Natural killer cell treated with Interleukin-12 subunit alpha and Interleukin-12 subunit beta and Interleukin-15 and Interleukin-18, amount 100 ng/mL, for 72 hours (primary cell): ENCODE data around the gene FHL1. TPM values are rescaled to one million over a fixed set of nuclear protein-coding genes. Genes with fewer than 3 reads are reported as not detected.

Experiments
- ATAC-seq, 2 donors: fragments of 150-1000 bp; cut with Tn5 transposase in 1 of 2; sonication (Bioruptor Pico), chemical (Tn5 transposase) in 1 of 2; 2 replicates each; pipeline ENCODE4 v1.10.0; 2021
- DNase-seq: peaks from one replicate; pipeline ENCODE4 v3.0.0; 2022; ENCODE audit warnings: low spot score
- H3K27ac Mint-ChIP-seq, 2 donors: 1 replicate in 1 of 2; 2 replicates in 1 of 2; pipeline ENCODE4 v1.8.0; 2022; ENCODE audit warnings: mixed read lengths in 2 of 2, mild to moderate bottlenecking in 1 of 2, moderate library complexity in 1 of 2
- H3K27me3 Mint-ChIP-seq, 2 donors: 1 replicate in 1 of 2; 2 replicates in 1 of 2; pipeline ENCODE4 v1.8.0; 2022; ENCODE audit warnings: mixed read lengths in 2 of 2
- H3K36me3 Mint-ChIP-seq: one replicate; pipeline ENCODE4 v1.8.0; 2022; ENCODE audit warnings: mixed read lengths
- H3K4me1 Mint-ChIP-seq, 2 donors: 1 replicate in 1 of 2; 2 replicates in 1 of 2; pipeline ENCODE4 v1.8.0; 2022; ENCODE audit warnings: low read depth in 2 of 2, mixed read lengths in 2 of 2, mild to moderate bottlenecking in 1 of 2
- H3K4me3 Mint-ChIP-seq: one replicate; pipeline ENCODE4 v1.8.0; 2022; ENCODE audit warnings: mixed read lengths
- H3K9me3 Mint-ChIP-seq: 2 replicates; pipeline ENCODE4 v1.8.0; 2022; ENCODE audit warnings: mixed read lengths
- total RNA-seq, 2 donors: library from RNA; stranded (reverse); gene quantifications; one replicate each; pipeline ENCODE4 v1.2.3, GENCODE V29; 2022

The FHL1 gene
- total RNA-seq, 2 donors from 2014 or later = 2.9 to 6.7 TPM

DNA sequence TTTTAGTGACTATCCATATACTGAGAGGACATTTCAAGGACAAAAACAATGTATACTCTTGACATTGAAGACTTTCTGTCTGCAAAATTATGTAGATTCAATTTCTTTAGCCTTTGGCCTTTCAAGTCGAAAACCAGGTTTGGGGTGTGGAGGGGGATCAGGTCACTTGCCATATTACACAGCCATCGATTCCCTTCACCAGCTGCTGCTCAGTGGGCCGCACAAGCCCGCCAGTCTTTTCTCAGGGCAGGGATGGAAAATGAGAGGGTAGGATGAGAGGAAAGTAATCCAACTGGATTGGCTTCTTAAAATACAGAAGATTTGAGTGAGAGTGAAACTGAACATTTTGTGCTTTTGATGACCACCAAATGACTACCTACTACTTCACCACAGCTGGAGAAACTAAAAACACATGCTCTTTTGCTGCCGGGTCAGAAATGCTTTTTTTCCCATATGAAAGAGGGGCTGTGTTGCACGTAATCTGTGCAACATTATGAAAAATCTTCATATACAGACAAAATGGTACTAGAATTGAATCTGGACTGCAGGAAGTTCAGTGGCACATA, 51.4 kb downstream of the FHL1 start:
- peaks cover 8 to 10% of the 10 kb centered on the region in 2 donors for H3K4me1 Mint-ChIP-seq
- peaks cover 0 to 10% of the 10 kb centered on the region in 2 donors for H3K27me3 Mint-ChIP-seq
- no peak overlapping the region for H3K27ac Mint-ChIP-seq
- no peak for ATAC-seq
- no peak for DNase-seq
- no peaks in the 10 kb centered on the region for H3K36me3 Mint-ChIP-seq
- H3K9me3 Mint-ChIP-seq = no peaks in the 10 kb centered on the region
- H3K4me3 Mint-ChIP-seq = no peak overlapping the region

DNA sequence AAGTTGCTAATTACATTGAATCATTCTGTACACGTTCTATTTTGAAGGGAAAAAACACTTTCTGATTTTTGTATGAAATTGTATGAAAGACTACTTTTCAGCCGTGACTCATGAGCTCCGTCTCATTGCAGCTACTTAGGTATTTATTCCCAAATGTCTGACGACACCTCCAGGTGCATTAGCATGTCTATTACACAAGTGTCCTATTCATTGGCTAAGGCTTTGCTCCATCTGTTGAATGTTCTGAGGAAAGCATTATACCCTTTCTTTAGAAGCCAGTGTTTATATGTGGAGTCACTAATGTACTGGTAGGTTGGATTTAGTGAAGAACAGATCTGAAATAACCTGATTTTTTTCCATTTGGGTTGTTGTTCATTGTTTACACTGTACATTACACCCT, 52.0 kb downstream of the FHL1 start:
- H3K27ac Mint-ChIP-seq = no peak overlapping the region
- H3K4me1 Mint-ChIP-seq = peaks cover 5 to 12% of the 10 kb centered on the region in 2 donors
- no peak overlapping the region for H3K4me3 Mint-ChIP-seq
- ATAC-seq (no peak), DNase-seq (no peak)
- peaks cover 0 to 6% of the 10 kb centered on the region in 2 donors for H3K27me3 Mint-ChIP-seq
- H3K9me3 Mint-ChIP-seq = no peaks in the 10 kb centered on the region
- no peaks in the 10 kb centered on the region for H3K36me3 Mint-ChIP-seq

DNA sequence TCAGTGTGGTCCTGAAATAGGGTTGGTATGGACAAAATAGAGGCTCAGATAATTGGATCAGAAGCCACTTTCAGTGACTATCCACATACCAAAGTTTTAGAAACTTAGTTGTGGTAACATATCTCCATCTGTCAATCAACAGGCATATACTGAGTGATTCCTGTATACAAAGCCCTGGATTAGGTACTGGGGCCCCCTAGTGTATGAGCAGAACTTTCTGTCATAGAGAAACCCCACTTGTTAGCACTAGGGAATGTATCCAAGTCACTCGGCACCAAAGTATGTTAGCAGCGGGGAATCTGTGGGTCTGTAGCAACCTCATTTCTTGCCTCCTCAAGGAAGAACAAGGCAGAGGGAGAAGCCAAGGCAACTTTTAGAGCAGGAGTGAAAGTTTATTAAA, 53.1 kb downstream of the FHL1 start:
- Mint-ChIP-seq H3K4me3 (no peak overlapping the region), H3K27ac (no peak overlapping the region), H3K36me3 (no peaks in the 10 kb centered on the region), H3K27me3 (peaks cover 0 to 5% of the 10 kb centered on the region in 2 donors), H3K4me1 (peaks cover 10 to 19% of the 10 kb centered on the region in 2 donors), H3K9me3 (no peaks in the 10 kb centered on the region)
- DNase-seq (no peak), ATAC-seq (peak in 1 of 2 donors; percentile 61)

- Mint-ChIP-seq H3K36me3 (no peaks in the 10 kb centered on the region), H3K27me3 (no peaks in the 10 kb centered on the region), H3K27ac (no peak overlapping the region), H3K4me1 (peaks cover 10 to 19% of the 10 kb centered on the region in 2 donors), H3K4me3 (no peak overlapping the region), H3K9me3 (no peaks in the 10 kb centered on the region)
- DNase-seq (no peak), ATAC-seq (no peak)
Observed at GRCh38 chrX:136201601-136202000, 54.3 kb downstream of the FHL1 start.

GRCh38 chrX:136202889-136203288, 55.6 kb downstream of the FHL1 start:
- Mint-ChIP-seq H3K27ac (no peak overlapping the region), H3K4me3 (no peak overlapping the region), H3K36me3 (no peaks in the 10 kb centered on the region), H3K4me1 (peaks cover 10 to 19% of the 10 kb centered on the region in 2 donors), H3K9me3 (no peaks in the 10 kb centered on the region), H3K27me3 (no peaks in the 10 kb centered on the region)
- DNase-seq = no peak
- ATAC-seq = no peak

- ATAC-seq = no peak
- Mint-ChIP-seq H3K27me3 (no peaks in the 10 kb centered on the region), H3K9me3 (no peaks in the 10 kb centered on the region), H3K4me1 (peaks cover 10 to 19% of the 10 kb centered on the region in 2 donors), H3K27ac (no peak overlapping the region), H3K4me3 (no peak overlapping the region), H3K36me3 (no peaks in the 10 kb centered on the region)
- DNase-seq = no peak
Observed at GRCh38 chrX:136203438-136203837, 56.1 kb downstream of the FHL1 start.

DNA sequence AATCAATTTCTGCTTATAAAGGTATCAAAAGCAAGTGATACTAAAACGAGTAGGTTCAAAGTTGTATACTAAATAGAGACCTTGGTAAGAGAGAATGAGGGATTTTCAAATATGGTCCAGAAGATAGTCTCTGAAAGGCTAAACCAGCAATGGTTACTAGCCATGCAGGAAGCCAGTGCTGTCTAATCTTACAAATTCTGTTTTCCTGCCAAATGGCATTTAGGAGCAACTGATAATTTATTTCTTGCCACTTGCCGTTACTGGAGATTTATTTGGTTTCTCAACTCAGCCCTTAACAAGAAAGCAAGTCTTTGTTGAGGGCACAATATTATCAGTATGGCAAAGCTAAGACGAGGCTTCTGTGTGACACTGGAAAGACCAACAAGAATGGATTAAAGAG, 56.6 kb downstream of the FHL1 start:
- H3K4me1 Mint-ChIP-seq = peaks cover 10 to 19% of the 10 kb centered on the region in 2 donors
- H3K27ac Mint-ChIP-seq = peak overlapping the region in 1 of 2 donors; percentile 36
- DNase-seq = no peak
- no peaks in the 10 kb centered on the region for H3K27me3 Mint-ChIP-seq
- ATAC-seq = no peak
- H3K9me3 Mint-ChIP-seq = no peaks in the 10 kb centered on the region
- H3K36me3 Mint-ChIP-seq = no peaks in the 10 kb centered on the region
- H3K4me3 Mint-ChIP-seq = no peak overlapping the region

DNA sequence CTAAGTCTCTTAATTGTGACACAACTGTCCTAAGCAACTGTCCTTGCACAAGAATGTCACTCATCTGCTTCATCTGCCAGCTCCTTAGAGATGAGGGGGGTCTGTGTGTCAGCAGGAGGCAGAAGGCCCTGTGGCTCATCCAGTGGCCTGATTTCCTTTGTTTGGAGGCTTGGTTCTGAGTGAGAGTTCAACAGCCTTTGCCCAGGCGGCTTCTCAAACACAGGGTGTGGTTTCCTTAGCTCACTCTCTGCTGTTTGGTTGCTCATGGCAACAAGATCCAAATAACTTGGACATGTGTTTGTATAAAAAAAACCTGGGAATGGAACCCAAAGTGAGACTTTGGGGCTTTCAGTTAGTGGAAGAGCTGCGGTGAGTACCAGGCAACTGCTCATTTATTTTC, 57.2 kb downstream of the FHL1 start:
- Mint-ChIP-seq H3K9me3 (no peaks in the 10 kb centered on the region), H3K36me3 (no peaks in the 10 kb centered on the region), H3K27me3 (no peaks in the 10 kb centered on the region), H3K4me1 (peaks cover 10 to 19% of the 10 kb centered on the region in 2 donors), H3K27ac (peak overlapping the region in 1 of 2 donors; percentile 36), H3K4me3 (no peak overlapping the region)
- peak; percentile 26 to 54 for ATAC-seq
- DNase-seq = no peak

GRCh38 chrX:136205882-136206380, 58.6 kb downstream of the FHL1 start:
- Mint-ChIP-seq H3K9me3 (no peaks in the 10 kb centered on the region), H3K27me3 (peaks cover 0 to 4% of the 10 kb centered on the region in 2 donors), H3K4me1 (peaks cover 10 to 19% of the 10 kb centered on the region in 2 donors), H3K36me3 (no peaks in the 10 kb centered on the region), H3K27ac (no peak overlapping the region), H3K4me3 (no peak overlapping the region)
- DNase-seq = no peak
- no peak for ATAC-seq

GRCh38 chrX:136206916-136207315, 59.6 kb downstream of the FHL1 start:
- Mint-ChIP-seq H3K27ac (no peak overlapping the region), H3K4me3 (no peak overlapping the region), H3K4me1 (peaks cover 10 to 19% of the 10 kb centered on the region in 2 donors), H3K36me3 (no peaks in the 10 kb centered on the region), H3K27me3 (peaks cover 0 to 4% of the 10 kb centered on the region in 2 donors), H3K9me3 (no peaks in the 10 kb centered on the region)
- ATAC-seq = no peak
- no peak for DNase-seq

DNA sequence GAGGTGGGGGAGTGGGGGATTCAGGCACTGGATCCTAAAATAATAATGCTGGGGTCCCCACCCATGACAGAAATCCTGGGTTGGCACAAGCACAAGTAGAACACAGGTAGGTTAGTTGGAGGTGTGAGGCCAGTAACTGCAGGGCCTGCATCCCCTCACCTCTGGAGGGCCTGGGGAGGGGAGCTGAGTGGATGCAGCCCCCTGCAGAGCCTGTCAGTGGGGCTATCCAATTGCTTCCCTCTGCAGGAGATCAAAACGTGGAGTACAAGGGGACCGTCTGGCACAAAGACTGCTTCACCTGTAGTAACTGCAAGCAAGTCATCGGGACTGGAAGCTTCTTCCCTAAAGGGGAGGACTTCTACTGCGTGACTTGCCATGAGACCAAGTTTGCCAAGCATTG, 60.2 kb downstream of the FHL1 start:
- no peaks in the 10 kb centered on the region for H3K36me3 Mint-ChIP-seq
- H3K27ac Mint-ChIP-seq = no peak overlapping the region
- no peak overlapping the region for H3K4me3 Mint-ChIP-seq
- peaks cover 0 to 4% of the 10 kb centered on the region in 2 donors for H3K27me3 Mint-ChIP-seq
- H3K4me1 Mint-ChIP-seq = peaks cover 10 to 19% of the 10 kb centered on the region in 2 donors
- no peaks in the 10 kb centered on the region for H3K9me3 Mint-ChIP-seq
- ATAC-seq (no peak), DNase-seq (no peak)

DNA sequence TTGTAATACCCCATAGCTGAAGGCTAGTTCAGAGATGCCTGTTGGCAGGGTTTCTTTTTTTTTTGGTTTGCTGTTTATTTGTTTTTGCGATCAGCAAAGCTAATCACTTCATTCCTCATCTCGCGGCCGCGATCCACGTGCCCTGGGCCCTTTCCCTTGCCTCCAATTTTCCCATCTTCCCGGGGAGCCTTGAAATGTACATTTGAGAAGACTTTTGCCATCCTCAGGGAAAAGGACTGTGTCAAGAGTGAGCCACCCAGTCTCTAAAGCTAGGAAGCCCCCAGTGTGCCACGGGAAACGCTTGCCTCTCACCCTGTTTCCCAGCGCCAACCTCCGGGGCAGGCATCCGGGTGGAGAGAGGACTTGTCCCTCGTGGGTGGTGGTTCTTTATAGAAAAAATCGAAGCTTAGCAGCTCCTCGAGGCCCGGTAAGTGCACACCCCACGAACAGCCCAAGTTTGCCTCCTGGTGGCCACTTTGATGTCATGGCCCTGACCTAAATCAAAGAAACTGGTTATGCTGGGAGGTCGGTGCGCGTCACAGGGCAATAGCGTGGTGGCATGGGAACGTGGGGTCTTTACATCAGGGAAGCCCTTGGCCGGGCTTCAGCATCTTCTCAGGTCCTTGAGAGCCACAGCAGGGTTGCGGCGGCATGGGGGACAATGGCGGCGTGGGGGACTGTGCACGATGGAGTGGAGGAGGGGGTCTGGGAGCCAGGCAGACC, 61.8 kb downstream of the FHL1 start:
- H3K36me3 Mint-ChIP-seq = no peaks in the 10 kb centered on the region
- no peak overlapping the region for H3K4me3 Mint-ChIP-seq
- no peak overlapping the region for H3K27ac Mint-ChIP-seq
- peaks cover 0 to 4% of the 10 kb centered on the region in 2 donors for H3K27me3 Mint-ChIP-seq
- peaks cover 5 to 9% of the 10 kb centered on the region in 2 donors for H3K4me1 Mint-ChIP-seq
- ATAC-seq (no peak), DNase-seq (no peak)
- no peaks in the 10 kb centered on the region for H3K9me3 Mint-ChIP-seq

DNA sequence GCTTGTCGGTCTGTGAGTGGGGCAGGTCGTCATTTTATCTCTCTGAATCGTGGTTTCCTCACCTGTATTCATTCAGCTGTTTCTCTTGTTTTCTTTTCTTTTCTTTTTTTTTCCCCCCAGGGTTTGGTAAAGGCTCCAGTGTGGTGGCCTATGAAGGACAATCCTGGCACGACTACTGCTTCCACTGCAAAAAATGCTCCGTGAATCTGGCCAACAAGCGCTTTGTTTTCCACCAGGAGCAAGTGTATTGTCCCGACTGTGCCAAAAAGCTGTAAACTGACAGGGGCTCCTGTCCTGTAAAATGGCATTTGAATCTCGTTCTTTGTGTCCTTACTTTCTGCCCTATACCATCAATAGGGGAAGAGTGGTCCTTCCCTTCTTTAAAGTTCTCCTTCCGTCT, 62.4 kb downstream of the FHL1 start:
- ATAC-seq (no peak), DNase-seq (no peak)
- Mint-ChIP-seq H3K4me1 (peaks cover 2 to 3% of the 10 kb centered on the region in 2 donors), H3K4me3 (no peak overlapping the region), H3K9me3 (no peaks in the 10 kb centered on the region), H3K27me3 (peaks cover 0 to 4% of the 10 kb centered on the region in 2 donors), H3K27ac (no peak overlapping the region), H3K36me3 (no peaks in the 10 kb centered on the region)

DNA sequence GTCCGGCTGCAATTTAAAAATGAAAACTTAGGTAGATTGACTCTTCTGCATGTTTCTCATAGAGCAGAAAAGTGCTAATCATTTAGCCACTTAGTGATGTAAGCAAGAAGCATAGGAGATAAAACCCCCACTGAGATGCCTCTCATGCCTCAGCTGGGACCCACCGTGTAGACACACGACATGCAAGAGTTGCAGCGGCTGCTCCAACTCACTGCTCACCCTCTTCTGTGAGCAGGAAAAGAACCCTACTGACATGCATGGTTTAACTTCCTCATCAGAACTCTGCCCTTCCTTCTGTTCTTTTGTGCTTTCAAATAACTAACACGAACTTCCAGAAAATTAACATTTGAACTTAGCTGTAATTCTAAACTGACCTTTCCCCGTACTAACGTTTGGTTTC, 62.9 kb downstream of the FHL1 start:
- Mint-ChIP-seq H3K4me3 (no peak overlapping the region), H3K27ac (no peak overlapping the region), H3K27me3 (peaks cover 0 to 4% of the 10 kb centered on the region in 2 donors), H3K4me1 (no peaks in the 10 kb centered on the region), H3K36me3 (no peaks in the 10 kb centered on the region), H3K9me3 (no peaks in the 10 kb centered on the region)
- ATAC-seq (no peak), DNase-seq (no peak)
